Neuronal stem cell (in vitro differentiated cells): ENCODE data around the gene VSTM4.

ENCODE experiments used
- DNase-seq: peaks from one replicate; pipeline ENCODE4 v3.0.0-alpha.2; 2013; ENCODE audit warnings: low spot score
- H2AFZ ChIP-seq: one replicate; pipeline ENCODE4 v1.6.1; 2013; ENCODE audit warnings: mild to moderate bottlenecking, low read length, inconsistent platforms
- H2AK5ac ChIP-seq: 2 replicates; pipeline ENCODE4 v1.6.1; 2013; ENCODE audit warnings: low read depth, mild to moderate bottlenecking, inconsistent platforms, low read length, moderate library complexity, mixed read lengths
- H2BK120ac ChIP-seq: 2 replicates; pipeline ENCODE4 v1.6.1; 2013; ENCODE audit warnings: low read depth, mild to moderate bottlenecking, inconsistent platforms, low read length, moderate library complexity, mixed read lengths
- H2BK12ac ChIP-seq: one replicate; pipeline ENCODE4 v1.6.1; 2013; ENCODE audit warnings: low read length, inconsistent platforms
- H2BK15ac ChIP-seq: 2 replicates; pipeline ENCODE4 v1.6.1; 2013; ENCODE audit warnings: mild to moderate bottlenecking, low read length, inconsistent platforms, mixed read lengths
- H2BK5ac ChIP-seq: one replicate; pipeline ENCODE4 v1.6.1; 2013; ENCODE audit warnings: inconsistent platforms, mild to moderate bottlenecking, low read length, moderate library complexity
- H3K14ac ChIP-seq: one replicate; pipeline ENCODE4 v1.6.1; 2013; ENCODE audit warnings: low read length, inconsistent platforms
- H3K18ac ChIP-seq: 2 replicates; pipeline ENCODE4 v1.6.1; 2013; ENCODE audit warnings: low read length, inconsistent platforms
- H3K23ac ChIP-seq: 2 replicates; pipeline ENCODE4 v1.6.1; 2013; ENCODE audit warnings: low read depth, mild to moderate bottlenecking, mixed read lengths, low read length, inconsistent platforms; ENCODE audit not compliant: poor library complexity
- H3K27ac ChIP-seq: replicated peaks from 3 replicates; pipeline ENCODE4 v1.5.1; 2013; ENCODE audit warnings: low read length, inconsistent platforms
- H3K27me3 ChIP-seq, 3 experiments: 2 replicates each; pipeline ENCODE4 v1.6.1; 2013; ENCODE audit warnings: low read length in 3 of 3, mild to moderate bottlenecking in 2 of 3, inconsistent platforms in 1 of 3, low read depth in 1 of 3, mixed read lengths in 1 of 3, moderate library complexity in 1 of 3; ENCODE audit not compliant: control insufficient read depth in 3 of 3, insufficient read depth in 3 of 3
- H3K36me3 ChIP-seq, 2 donors: replicated peaks in 1 of 2; 2 replicates each; pipeline ENCODE4 v1.6.1; 2013; ENCODE audit warnings: low read length in 2 of 2; ENCODE audit not compliant: control insufficient read depth in 2 of 2, insufficient read depth in 2 of 2
- H3K4ac ChIP-seq: 2 replicates; pipeline ENCODE4 v1.6.1; 2013; ENCODE audit warnings: inconsistent platforms, mild to moderate bottlenecking, low read length, moderate library complexity
- H3K4me1 ChIP-seq, 2 donors: 1 replicate in 1 of 2; 2 replicates in 1 of 2; pipeline ENCODE4 v1.6.1; 2013; ENCODE audit warnings: low read length in 2 of 2, low read depth in 1 of 2; ENCODE audit not compliant: control insufficient read depth in 2 of 2, insufficient read depth in 1 of 2
- H3K4me2 ChIP-seq: one replicate; pipeline ENCODE4 v1.6.1; 2013; ENCODE audit warnings: mild to moderate bottlenecking, low read length, inconsistent platforms; ENCODE audit not compliant: insufficient read depth, poor library complexity, severe bottlenecking
- H3K4me3 ChIP-seq, 2 donors: 2 replicates each; pipeline ENCODE4 v1.5.1; 2013; ENCODE audit warnings: low read length in 2 of 2, mild to moderate bottlenecking in 2 of 2, inconsistent platforms in 1 of 2, moderate library complexity in 1 of 2
- H3K79me1 ChIP-seq: one replicate; pipeline ENCODE4 v1.6.1; 2013; ENCODE audit warnings: low read depth, mild to moderate bottlenecking, inconsistent platforms, low read length, moderate library complexity
- H3K9ac ChIP-seq: one replicate; pipeline ENCODE4 v1.6.1; 2013; ENCODE audit warnings: mild to moderate bottlenecking, low read depth, low read length, inconsistent platforms; ENCODE audit not compliant: poor library complexity
- H3K9me3 ChIP-seq, 2 donors: replicated peaks in 1 of 2; 2 replicates each; pipeline versions ENCODE3 to v1.6.1; 2013; ENCODE audit warnings: low read length in 2 of 2, mild to moderate bottlenecking in 2 of 2, inconsistent platforms in 1 of 2, low read depth in 1 of 2, mixed read lengths in 1 of 2, moderate library complexity in 1 of 2; ENCODE audit not compliant: control insufficient read depth in 2 of 2, insufficient read depth in 1 of 2
- H4K8ac ChIP-seq: one replicate; pipeline ENCODE4 v1.6.1; 2013; ENCODE audit warnings: low read depth, mild to moderate bottlenecking, inconsistent platforms, low read length, moderate library complexity
- H4K91ac ChIP-seq: one replicate; pipeline ENCODE4 v1.6.1; 2013; ENCODE audit warnings: low read length, low read depth, mild to moderate bottlenecking, inconsistent platforms; ENCODE audit not compliant: poor library complexity
- WGBS, 2 donors: extraction: QIAGEN DNeasy Blood & Tissue Kit; methylation state at CpG; one replicate each; pipeline ENCODE4 v1.1.7; 2013; ENCODE audit warnings: missing lambda C conversion rate in 2 of 2, mixed read lengths in 1 of 2; ENCODE audit not compliant: insufficient read length in 2 of 2, insufficient replicate concordance in 1 of 2; ENCODE audit errors: extremely low coverage in 2 of 2; 5-methylcytosine and 5-hydroxymethylcytosine counted together

The VSTM4 gene

GRCh38 chr10:49116509-49117375 lies 1.4 kb upstream of the VSTM4 start:
- no peak for DNase-seq
- no peak overlapping the region for H3K27ac ChIP-seq
- no peak overlapping the region for H3K4me3 ChIP-seq
- no peaks in the 10 kb centered on the region for H3K9me3 ChIP-seq
- no peak overlapping the region for H4K8ac ChIP-seq
- no peak overlapping the region for H4K91ac ChIP-seq
- no peak overlapping the region for H3K4me2 ChIP-seq
- peaks cover 10 to 11% of the 10 kb centered on the region in 2 donors for H3K4me1 ChIP-seq
- H3K9ac ChIP-seq: no peak overlapping the region
- peak overlapping the region; percentile 10 for H2AK5ac ChIP-seq
- no peak overlapping the region for H2BK120ac ChIP-seq
- no peak overlapping the region for H3K23ac ChIP-seq
- H3K79me1 ChIP-seq: no peaks in the 10 kb centered on the region
- H2BK12ac ChIP-seq: no peak overlapping the region
- no peak overlapping the region for H2BK15ac ChIP-seq
- no peak overlapping the region for H3K4ac ChIP-seq
- H2BK5ac ChIP-seq: peak overlapping the region; percentile 9
- H3K36me3 ChIP-seq: no peaks in the 10 kb centered on the region
- no peak overlapping the region for H2AFZ ChIP-seq
- H3K14ac ChIP-seq: no peak overlapping the region
- no CpG with 5 or more reads among the region's 5 CpGs for WGBS, 2 donors
- peak overlapping the region; percentile 32 for H3K18ac ChIP-seq
- peaks cover 0 to 37% (median 0%) of the 10 kb centered on the region in 3 experiments for H3K27me3 ChIP-seq

- WGBS, 2 donors: no CpG with 5 or more reads among the region's 14 CpGs
Measured at GRCh38 chr10:49115796-49116508, 630 bp upstream of the VSTM4 start.

GRCh38 chr10:49114718-49115014 lies 656 bp downstream of the VSTM4 start:
- Histone ChIP-seq H3K79me1 (no peaks in the 10 kb centered on the region), H4K8ac (no peak overlapping the region), H2BK5ac (no peak overlapping the region), H2AFZ (peak overlapping the region; percentile 90), H3K36me3 (no peaks in the 10 kb centered on the region), H3K18ac (peak overlapping the region; percentile 82), H3K14ac (no peak overlapping the region), H3K4ac (no peak overlapping the region), H2BK120ac (no peak overlapping the region), H3K9me3 (no peaks in the 10 kb centered on the region), H3K4me1 (peaks cover 10 to 11% of the 10 kb centered on the region in 2 donors), H3K9ac (peak overlapping the region; percentile 83), H2BK15ac (no peak overlapping the region), H4K91ac (no peak overlapping the region), H3K27me3 (peaks cover 0 to 26% (median 0%) of the 10 kb centered on the region in 3 experiments), H3K4me2 (peak overlapping the region; percentile 72), H2BK12ac (no peak overlapping the region), H3K23ac (peak overlapping the region; percentile 22), H3K27ac (no peak overlapping the region), H2AK5ac (no peak overlapping the region), H3K4me3 (peak overlapping the region; percentile 62 to 79)
- no peak for DNase-seq
- WGBS, 2 donors: no CpG with 5 or more reads among the region's 9 CpGs

More at GRCh38 chr10:49115796-49116508, 630 bp upstream of the VSTM4 start:
- H3K4me1 ChIP-seq: peaks cover 10 to 11% of the 10 kb centered on the region in 2 donors
- no peak overlapping the region for H2BK120ac ChIP-seq
- H3K4ac ChIP-seq: no peak overlapping the region
- H2BK12ac ChIP-seq: no peak overlapping the region
- no peak for DNase-seq
- H3K27ac ChIP-seq: no peak overlapping the region
- H3K18ac ChIP-seq: peak overlapping the region; percentile 83
- H3K4me2 ChIP-seq: peak overlapping the region; percentile 72
- H3K9me3 ChIP-seq: no peaks in the 10 kb centered on the region
- peak overlapping the region in 1 of 2 donors; percentile 62 for H3K4me3 ChIP-seq
- no peak overlapping the region for H4K8ac ChIP-seq
- H2AFZ ChIP-seq: peak overlapping the region; percentile 51
- no peak overlapping the region for H4K91ac ChIP-seq
- H3K14ac ChIP-seq: no peak overlapping the region
- no peak overlapping the region for H3K23ac ChIP-seq
- H2BK15ac ChIP-seq: no peak overlapping the region
- peak overlapping the region; percentile 51 for H2AK5ac ChIP-seq
- H2BK5ac ChIP-seq: peak overlapping the region; percentile 9
- no peaks in the 10 kb centered on the region for H3K79me1 ChIP-seq
- peak overlapping the region; percentile 7 for H3K9ac ChIP-seq
- peaks cover 0 to 34% (median 0%) of the 10 kb centered on the region in 3 experiments for H3K27me3 ChIP-seq
- no peaks in the 10 kb centered on the region for H3K36me3 ChIP-seq

- Histone ChIP-seq H3K27ac (no peak overlapping the region), H3K4me1 (peaks cover 10% of the 10 kb centered on the region in 2 donors), H3K9ac (no peak overlapping the region), H2AK5ac (no peak overlapping the region), H2BK120ac (no peak overlapping the region), H3K9me3 (no peaks in the 10 kb centered on the region), H3K4me2 (no peak overlapping the region), H3K23ac (no peak overlapping the region), H3K18ac (no peak overlapping the region), H2BK12ac (no peak overlapping the region), H2BK5ac (no peak overlapping the region), H3K27me3 (peaks cover 0 to 24% (median 0%) of the 10 kb centered on the region in 3 experiments), H3K36me3 (no peaks in the 10 kb centered on the region), H3K14ac (no peak overlapping the region), H2BK15ac (no peak overlapping the region), H3K4ac (no peak overlapping the region), H2AFZ (no peak overlapping the region), H4K8ac (no peak overlapping the region), H3K79me1 (no peaks in the 10 kb centered on the region), H3K4me3 (no peak overlapping the region), H4K91ac (no peak overlapping the region)
- DNase-seq: no peak
- no CpG with 5 or more reads among the region's 3 CpGs for WGBS, 2 donors
Measured at GRCh38 chr10:49113741-49114141, 1.6 kb downstream of the VSTM4 start.
